Osteocyte (in vitro differentiated cells): ENCODE measurements around the gene RNU6-9. TPM values are rescaled to one million over a fixed set of nuclear protein-coding genes. Genes with fewer than 3 reads are reported as not detected.

Source experiments
- DNase-seq: peaks from one replicate; pipeline ENCODE4 v3.0.0; 2021; ENCODE audit warnings: mixed read lengths; ENCODE audit not compliant: unreplicated experiment; ENCODE audit errors: extremely low spot score
- H3K27ac Mint-ChIP-seq: one replicate; pipeline ENCODE4 v1.8.0; 2021; ENCODE audit warnings: mild to moderate bottlenecking, mixed read lengths; ENCODE audit not compliant: unreplicated experiment
- H3K27me3 Mint-ChIP-seq: one replicate; pipeline ENCODE4 v1.8.0; 2021; ENCODE audit warnings: mixed read lengths; ENCODE audit not compliant: unreplicated experiment
- H3K36me3 Mint-ChIP-seq: one replicate; pipeline ENCODE4 v1.8.0; 2021; ENCODE audit warnings: mixed read lengths; ENCODE audit not compliant: unreplicated experiment
- H3K4me1 Mint-ChIP-seq: one replicate; pipeline ENCODE4 v1.8.0; 2021; ENCODE audit warnings: mixed read lengths; ENCODE audit not compliant: unreplicated experiment
- H3K4me3 Mint-ChIP-seq: one replicate; pipeline ENCODE4 v1.8.0; 2021; ENCODE audit warnings: mild to moderate bottlenecking, moderate library complexity, mixed read lengths; ENCODE audit not compliant: unreplicated experiment
- H3K9me3 Mint-ChIP-seq: one replicate; pipeline ENCODE4 v1.8.0; 2021; ENCODE audit warnings: mixed read lengths; ENCODE audit not compliant: unreplicated experiment
- CTCF ChIP-seq: fragments of 200-600 bp; sonication (generic); IDR thresholded peaks from 2 replicates; pipeline ENCODE4 v1.5.0; 2021; ENCODE audit warnings: antibody characterized with exemption, mild to moderate bottlenecking, moderate library complexity
- total RNA-seq: library from RNA; stranded (reverse); gene quantifications from 2 replicates; pipeline ENCODE4 v1.2.1, GENCODE V29; 2021

The RNU6-9 gene
- total RNA-seq, 1 donor from 2014 or later: not detected

GRCh38 chr19:939922-940321 is 46.6 kb downstream of the RNU6-9 start:
- Mint-ChIP-seq H3K27me3 (no peaks in the 10 kb centered on the region), H3K9me3 (no peaks in the 10 kb centered on the region), H3K36me3 (peaks cover 15% of the 10 kb centered on the region), H3K27ac (no peak overlapping the region), H3K4me1 (peaks cover 23% of the 10 kb centered on the region), H3K4me3 (no peak overlapping the region)
- TF ChIP-seq CTCF: no peak
- no peak for DNase-seq

- no peak overlapping the region for H3K27ac Mint-ChIP-seq
- no peaks in the 10 kb centered on the region for H3K9me3 Mint-ChIP-seq
- H3K27me3 Mint-ChIP-seq: no peaks in the 10 kb centered on the region
- H3K36me3 Mint-ChIP-seq: peaks cover 15% of the 10 kb centered on the region
- no peak for TF ChIP-seq CTCF
- H3K4me1 Mint-ChIP-seq: peaks cover 20% of the 10 kb centered on the region
- no peak for DNase-seq
- no peak overlapping the region for H3K4me3 Mint-ChIP-seq
Observed at GRCh38 chr19:940591-941291, 47.5 kb downstream of the RNU6-9 start.

GRCh38 chr19:941292-942132 is 48.2 kb downstream of the RNU6-9 start:
- H3K36me3 Mint-ChIP-seq: peaks cover 15% of the 10 kb centered on the region
- H3K27ac Mint-ChIP-seq: no peak overlapping the region
- H3K27me3 Mint-ChIP-seq: no peaks in the 10 kb centered on the region
- no peaks in the 10 kb centered on the region for H3K9me3 Mint-ChIP-seq
- DNase-seq: no peak
- H3K4me1 Mint-ChIP-seq: peaks cover 20% of the 10 kb centered on the region
- TF ChIP-seq CTCF: no peak
- no peak overlapping the region for H3K4me3 Mint-ChIP-seq

- Mint-ChIP-seq H3K36me3 (peaks cover 15% of the 10 kb centered on the region), H3K27me3 (no peaks in the 10 kb centered on the region), H3K4me3 (no peak overlapping the region), H3K27ac (no peak overlapping the region), H3K9me3 (no peaks in the 10 kb centered on the region), H3K4me1 (peaks cover 20% of the 10 kb centered on the region)
- no peak for DNase-seq
- no peak for TF ChIP-seq CTCF
Observed at GRCh38 chr19:942133-942645, 48.9 kb downstream of the RNU6-9 start.

Other genes starting within 250 kb of the RNU6-9 start
- gene RNF126, start 230.3 kb upstream of the RNU6-9 start, total RNA-seq: 37.3 and 40.8 TPM in 2 replicates
- gene FSTL3, start 217.1 kb upstream of the RNU6-9 start, total RNA-seq: 109 and 111 TPM in 2 replicates
- gene PRSS57, start 198.0 kb upstream of the RNU6-9 start, total RNA-seq: not detected in 2 replicates
- gene PALM, start 184.5 kb upstream of the RNU6-9 start, total RNA-seq: 236 and 251 TPM in 2 replicates
- 1.1 and 1.3 TPM in 2 replicates for gene MISP, start 142.4 kb upstream of the RNU6-9 start, total RNA-seq
- 339 and 370 TPM in 2 replicates for gene PTBP1, start 96.0 kb upstream of the RNU6-9 start, total RNA-seq
- 18.2 and 19.4 TPM in 2 replicates for gene PLPPR3, start 71.5 kb upstream of the RNU6-9 start, total RNA-seq
- gene AZU1, start 65.6 kb upstream of the RNU6-9 start, total RNA-seq: 0.91 and 1.0 TPM in 2 replicates
- not detected in 2 replicates for gene PRTN3, start 52.5 kb upstream of the RNU6-9 start, total RNA-seq
- gene ELANE, start 41.2 kb upstream of the RNU6-9 start, total RNA-seq: 1.1 and 1.2 TPM in 2 replicates
- gene CFD, start 33.8 kb upstream of the RNU6-9 start, total RNA-seq: 162 and 179 TPM in 2 replicates
- 69.3 and 72.3 TPM in 2 replicates for gene MED16, start 297 bp upstream of the RNU6-9 start, total RNA-seq
- gene R3HDM4, start 19.7 kb downstream of the RNU6-9 start, total RNA-seq: 61.1 and 63.5 TPM in 2 replicates
- 0.47 and 1.7 TPM in 2 replicates for gene KISS1R, start 23.8 kb downstream of the RNU6-9 start, total RNA-seq
- 16.8 and 17.0 TPM in 2 replicates for gene ARID3A, start 32.6 kb downstream of the RNU6-9 start, total RNA-seq
- 60.2 and 61.2 TPM in 2 replicates for gene WDR18, start 90.9 kb downstream of the RNU6-9 start, total RNA-seq
- 0.46 TPM in 1 of 2 replicates, not detected in the other for gene GRIN3B, start 106.9 kb downstream of the RNU6-9 start, total RNA-seq
- gene TMEM259, start 127.6 kb downstream of the RNU6-9 start, total RNA-seq: 149 and 157 TPM in 2 replicates
- not detected in 2 replicates for gene RNU6-2, start 128.0 kb downstream of the RNU6-9 start, total RNA-seq
- gene CNN2, start 133.1 kb downstream of the RNU6-9 start, total RNA-seq: 318 and 327 TPM in 2 replicates
- 16.7 and 17.8 TPM in 2 replicates for gene ABCA7, start 146.6 kb downstream of the RNU6-9 start, total RNA-seq
- 0.67 and 0.99 TPM in 2 replicates for gene ARHGAP45, start 173.7 kb downstream of the RNU6-9 start, total RNA-seq
- 156 and 168 TPM in 2 replicates for gene POLR2E, start 201.9 kb downstream of the RNU6-9 start, total RNA-seq
- 349 and 354 TPM in 2 replicates for gene GPX4, start 210.5 kb downstream of the RNU6-9 start, total RNA-seq